ENCODE measurements around the gene ADTRP.

The ADTRP gene

DNA sequence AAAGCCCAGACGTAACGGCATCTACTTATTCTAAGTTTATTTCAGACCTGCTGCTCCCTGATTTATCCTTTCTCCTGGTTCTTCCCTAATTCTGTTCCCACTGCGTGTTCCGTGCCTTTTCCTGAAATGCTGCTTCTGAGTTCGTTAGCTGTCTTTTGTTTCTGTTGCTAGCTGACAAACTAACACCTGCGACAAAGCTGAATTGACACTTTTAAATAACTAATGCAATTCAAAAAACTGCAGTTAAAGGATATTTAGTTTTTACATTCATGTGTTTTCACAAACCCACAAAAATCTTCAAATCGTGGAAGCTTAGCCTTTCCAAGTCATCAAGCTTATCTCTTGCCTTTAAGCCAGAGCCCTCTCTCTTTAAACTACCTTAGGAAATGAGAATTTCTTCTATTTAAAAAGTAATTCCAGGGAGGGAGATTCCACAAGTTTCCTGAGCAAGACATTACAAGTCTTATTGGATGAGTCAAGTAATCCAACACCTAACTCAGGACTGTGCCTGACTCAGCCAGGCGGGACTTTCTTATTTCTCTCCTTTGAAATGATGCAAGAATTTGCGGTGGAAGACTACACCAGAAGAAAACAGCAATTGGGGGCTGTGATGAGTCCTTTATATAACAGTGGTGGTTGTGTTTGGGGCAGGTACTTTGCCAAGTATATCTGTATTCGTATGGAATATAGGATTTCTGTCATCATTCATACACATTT is 6.3 kb downstream of the ADTRP start:
- DNase-seq: no peak

DNA sequence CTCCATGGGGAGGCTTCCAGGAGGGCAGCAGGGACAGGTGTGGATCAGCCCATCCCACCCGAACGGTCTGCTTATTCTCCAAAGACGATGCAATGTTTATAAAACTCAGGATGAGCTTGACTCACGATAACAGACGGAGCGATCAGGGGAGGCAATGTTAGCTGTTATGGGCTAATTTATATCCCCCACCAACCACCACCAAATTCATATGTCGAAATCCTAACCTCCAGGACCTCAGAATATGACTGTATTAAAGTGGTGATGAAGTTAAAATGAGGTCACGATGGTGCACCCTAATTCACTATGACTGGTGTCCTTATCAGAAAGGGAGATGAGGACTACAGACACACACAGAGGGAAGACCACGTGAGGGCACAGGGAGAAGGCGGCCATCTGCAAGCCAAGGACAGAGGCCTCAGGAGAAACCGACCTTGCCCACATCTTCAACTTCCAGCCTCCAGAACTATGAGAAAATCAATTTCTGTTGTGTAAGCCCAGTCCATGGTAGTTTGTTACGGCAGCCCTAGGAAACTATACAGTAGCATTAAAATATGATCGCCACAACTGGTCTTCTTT is 7.0 kb downstream of the ADTRP start:
- no peak for DNase-seq

DNA sequence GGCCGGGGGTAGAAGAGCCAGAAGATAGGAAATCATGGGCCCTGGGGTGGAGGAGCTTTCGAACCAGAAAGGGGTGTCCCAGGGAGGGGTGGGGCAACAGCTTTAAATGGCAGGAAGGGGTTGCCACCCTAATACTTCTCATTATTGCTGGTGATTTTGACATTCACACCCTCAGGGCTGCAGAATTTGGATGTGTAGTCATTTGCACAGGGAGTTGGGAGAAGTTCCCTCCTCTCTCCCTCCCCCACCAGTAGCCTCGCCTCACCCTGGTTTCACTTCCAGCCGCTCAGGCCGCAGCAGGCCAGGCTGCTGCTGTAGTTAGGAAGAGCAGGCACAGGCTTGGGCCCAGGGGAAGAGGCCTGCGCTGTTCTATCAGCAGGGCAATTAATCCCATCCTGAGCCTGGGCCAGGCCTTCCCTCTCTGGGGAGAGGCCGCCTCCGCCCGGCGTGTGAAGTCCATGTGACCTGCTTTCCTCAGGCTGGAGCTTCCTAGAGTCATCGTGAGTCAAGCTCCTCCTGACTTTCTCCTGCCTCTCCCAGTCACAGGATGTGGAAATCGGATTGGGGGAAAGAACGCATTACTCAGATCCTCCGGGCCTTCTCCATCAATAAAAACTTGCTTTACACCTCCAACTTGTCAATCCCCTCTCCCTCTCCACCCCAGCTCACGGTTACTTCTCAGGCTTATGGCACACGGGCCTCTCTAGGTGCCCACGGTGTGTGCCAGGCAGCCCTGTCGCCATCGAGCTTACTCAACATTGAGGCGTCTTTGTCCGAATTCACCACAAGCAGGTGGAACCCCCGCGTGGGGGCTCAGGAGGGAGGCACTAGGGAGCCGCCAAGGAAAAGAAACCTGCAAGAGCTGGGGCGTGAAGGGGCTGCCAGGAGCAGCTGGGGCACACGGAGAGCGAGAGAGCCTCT is 7.8 kb downstream of the ADTRP start:
- no peak for DNase-seq

DNA sequence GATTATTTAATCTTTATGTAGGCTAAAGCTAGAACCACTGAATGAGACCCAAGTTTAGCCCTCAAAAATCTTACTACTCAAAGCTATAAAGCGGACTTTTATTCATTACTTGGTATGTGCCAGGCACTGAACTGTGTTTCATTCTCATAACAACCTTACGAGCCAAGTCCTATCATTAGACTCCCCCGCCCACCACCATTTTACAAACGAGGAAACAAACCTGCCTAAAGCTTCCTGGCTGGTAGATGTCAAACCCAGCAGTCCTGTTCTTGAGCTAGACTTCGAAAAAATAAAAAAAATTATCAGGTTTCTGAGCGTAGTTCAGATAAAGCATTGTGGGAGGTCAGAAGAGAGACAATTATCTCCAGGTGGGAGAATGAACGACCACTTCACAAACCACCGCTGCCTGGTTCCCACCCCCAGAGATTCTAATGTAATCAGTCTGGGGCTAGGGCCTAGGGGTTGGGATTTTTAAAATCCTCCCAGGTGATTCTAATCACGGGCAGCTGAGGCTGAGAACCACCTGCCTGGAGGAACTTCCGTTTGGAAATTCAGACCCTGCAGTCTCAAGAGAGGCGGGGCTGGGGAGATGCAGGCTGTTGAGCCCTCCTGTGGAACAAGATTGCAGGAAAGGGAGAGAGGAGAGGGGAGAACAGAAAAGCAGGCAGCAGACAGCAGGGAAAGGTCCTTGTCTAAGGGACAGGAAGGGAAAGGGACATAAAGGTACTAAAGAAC is 8.6 kb downstream of the ADTRP start:
- no peak for DNase-seq

DNA sequence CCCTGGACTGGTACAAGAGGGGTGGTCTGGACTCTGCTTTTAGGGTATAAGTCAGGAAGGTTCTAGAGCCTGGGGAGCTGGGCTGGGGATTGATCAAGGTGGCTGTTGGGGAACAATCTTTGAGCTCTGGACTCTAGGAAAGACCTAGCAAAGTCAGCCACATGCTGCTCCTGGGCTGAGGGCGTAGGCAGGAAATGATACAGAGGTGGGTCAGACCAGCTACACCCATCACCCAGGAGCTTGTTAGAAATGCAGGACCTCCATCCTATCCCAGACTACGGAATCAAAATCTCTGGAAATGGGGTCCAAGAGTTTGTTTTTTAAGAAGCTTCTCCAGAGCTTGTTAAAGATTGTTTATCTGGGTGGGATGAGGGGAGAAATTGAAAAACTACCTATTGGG is 9.4 kb downstream of the ADTRP start:
- DNase-seq: no peak

DNA sequence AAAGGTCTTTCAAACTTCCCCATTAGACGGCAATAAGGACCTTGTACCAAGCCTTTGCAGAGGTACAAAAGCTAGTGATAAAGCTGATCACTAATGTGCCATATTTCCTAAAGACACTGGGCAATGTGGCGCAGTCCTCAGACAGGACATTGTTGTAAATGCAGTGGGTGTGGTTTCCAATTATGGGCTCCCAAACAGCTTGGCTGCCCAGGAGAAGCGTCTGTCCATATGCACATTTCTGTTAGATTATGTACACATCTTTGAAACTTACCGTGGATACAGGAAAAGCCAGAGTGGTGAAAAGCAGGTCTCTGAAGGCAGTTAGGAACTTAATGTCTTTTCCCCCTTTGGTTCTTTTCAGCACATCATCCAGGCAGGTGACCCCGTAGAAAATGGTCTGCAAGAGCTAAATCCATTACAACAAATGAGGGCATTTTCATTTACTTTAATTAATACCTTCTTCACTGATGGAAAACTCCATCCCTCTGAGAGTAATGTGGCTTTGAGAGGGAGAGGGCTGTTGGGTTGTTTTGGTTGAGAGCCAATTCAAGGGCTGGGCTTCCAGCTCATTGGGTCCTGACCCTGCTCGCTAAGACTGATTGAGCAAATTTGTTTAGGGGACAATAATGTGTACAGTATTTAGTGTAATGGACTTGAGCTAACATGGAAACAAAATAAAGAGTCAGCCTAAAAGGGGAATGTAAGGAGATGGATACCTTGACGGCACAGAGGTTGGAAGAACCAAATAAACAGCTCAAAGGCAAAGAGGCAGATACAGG is 10.4 kb downstream of the ADTRP start:
- DNase-seq: no peak

DNA sequence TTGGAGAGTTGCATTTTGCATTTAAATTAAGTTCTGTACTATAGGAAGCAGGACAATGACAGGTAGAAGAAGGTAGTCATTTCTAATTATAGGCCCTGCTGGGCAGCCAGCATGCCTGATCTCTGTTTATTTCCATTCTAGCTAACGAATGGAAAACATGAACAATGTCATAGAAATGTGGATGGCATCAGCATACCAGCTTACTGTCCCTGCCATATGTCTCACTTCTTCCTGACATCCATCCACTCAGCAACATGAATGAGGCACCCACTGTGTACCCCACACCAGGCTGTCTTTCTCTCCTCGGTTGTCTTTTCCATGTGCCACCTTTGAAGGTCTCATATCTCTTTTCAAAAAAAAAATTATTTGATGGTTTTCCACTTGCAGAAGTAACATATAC is 11.1 kb downstream of the ADTRP start:
- no peak for DNase-seq

DNA sequence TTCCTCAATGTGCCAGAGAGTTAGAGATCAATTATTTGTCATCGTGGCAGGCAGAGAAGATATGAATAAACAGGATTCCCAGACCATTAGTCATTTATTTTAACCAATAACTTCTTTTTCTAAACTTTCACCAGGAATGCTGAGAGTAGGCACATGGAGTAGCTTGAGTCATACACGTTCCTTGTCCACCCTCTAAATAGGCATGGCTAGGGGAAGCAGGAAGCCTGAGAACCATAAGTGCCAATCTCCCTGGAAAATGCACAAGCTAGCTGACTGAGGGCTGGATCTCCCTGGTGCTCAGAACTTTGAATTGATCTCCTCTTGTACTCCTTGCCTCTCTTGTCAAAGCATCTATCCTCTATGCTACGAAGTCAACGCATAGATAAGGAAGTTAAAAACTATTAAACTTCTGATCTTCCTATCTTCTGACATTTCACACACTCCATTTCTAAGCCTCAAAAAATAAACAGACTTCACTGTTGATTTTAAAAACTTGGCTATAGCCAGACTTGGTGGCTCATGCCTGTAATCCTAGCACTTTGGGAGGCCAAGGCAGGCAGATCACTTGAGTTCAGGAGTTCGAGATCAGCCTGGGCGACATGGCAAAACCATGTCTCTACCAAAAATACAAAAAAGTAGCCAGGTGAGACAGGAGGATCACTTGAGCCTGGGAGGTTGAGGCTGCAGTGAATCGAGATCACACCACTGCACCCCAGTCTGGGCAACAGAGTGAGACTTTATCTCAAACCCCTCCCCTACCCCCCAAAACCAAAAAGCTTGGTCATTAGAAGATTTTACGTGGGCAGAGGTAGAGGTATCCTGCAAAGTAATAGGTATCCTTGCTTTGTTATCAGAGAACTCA is 11.8 kb downstream of the ADTRP start:
- DNase-seq: no peak

DNA sequence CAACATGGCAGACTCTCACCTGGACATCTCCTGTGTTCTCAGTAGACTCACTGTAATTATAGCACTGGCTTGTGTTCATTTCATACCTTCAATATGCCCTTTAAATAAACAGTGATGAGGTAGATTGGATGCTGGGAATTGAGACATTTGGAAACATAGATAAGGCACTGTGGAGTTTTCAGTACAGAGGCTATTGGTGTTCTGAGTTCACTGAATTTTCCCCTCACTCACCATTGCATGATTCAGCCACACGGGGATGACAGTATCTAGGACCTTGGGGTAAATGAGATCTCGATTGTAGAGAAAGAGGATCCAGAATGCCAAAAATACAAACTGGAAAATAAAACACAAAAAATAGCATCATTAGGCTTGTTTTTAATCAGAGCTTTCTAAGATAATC is 12.6 kb downstream of the ADTRP start:
- no peak for DNase-seq

DNA sequence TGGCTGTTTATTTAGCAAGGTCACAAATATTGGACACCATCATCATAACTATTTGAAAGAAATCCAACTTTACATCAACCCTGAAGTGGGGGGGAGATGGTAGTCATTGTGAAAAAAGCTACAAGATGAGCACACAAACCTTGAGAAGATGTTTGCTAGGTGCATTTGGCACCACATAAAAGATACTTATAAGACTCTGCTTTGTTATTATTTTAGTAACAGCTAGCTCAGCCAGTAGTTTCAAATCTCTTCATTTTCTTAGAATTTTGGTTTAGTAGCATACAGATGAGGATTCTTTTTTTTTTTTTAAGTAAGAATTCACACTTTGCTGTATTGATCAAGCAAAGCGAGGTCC is 14.4 kb downstream of the ADTRP start:
- no peak for DNase-seq

DNA sequence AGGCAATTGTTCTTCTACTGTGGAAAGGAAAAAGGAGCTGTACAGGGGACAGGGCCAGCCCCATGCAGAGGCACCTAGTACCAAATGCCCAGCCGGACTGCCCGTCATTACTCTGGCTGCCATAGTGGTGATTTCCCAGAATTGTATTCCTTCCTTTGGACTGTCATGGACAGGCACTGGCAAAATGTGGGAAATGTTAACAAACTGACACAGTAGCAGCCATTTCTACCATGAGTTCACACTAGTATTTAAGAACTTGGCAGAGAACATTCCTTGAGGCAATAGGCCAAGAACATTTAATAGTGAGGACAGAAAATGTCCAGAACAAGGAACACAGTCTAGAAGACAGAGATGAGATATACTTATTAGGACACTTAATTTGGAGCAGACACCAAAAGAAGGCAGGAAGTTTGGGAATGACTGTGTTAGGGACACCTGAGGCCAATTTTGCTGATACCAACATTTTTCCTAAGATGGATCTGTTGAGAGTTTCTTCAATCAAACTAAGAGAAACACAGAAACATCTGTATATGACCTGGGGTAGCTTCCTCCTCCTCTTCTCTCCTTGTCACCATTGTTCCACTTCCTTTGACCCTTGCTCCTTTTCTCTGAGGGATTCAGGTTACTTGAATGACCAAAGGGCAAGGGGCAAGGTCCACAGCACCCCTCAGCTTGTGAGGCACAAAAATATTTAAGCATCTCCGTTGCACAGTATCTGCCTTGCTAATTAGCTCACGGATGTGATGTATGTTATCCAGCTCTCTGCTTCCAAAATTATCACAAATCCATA is 14.9 kb downstream of the ADTRP start:
- no peak for DNase-seq

DNA sequence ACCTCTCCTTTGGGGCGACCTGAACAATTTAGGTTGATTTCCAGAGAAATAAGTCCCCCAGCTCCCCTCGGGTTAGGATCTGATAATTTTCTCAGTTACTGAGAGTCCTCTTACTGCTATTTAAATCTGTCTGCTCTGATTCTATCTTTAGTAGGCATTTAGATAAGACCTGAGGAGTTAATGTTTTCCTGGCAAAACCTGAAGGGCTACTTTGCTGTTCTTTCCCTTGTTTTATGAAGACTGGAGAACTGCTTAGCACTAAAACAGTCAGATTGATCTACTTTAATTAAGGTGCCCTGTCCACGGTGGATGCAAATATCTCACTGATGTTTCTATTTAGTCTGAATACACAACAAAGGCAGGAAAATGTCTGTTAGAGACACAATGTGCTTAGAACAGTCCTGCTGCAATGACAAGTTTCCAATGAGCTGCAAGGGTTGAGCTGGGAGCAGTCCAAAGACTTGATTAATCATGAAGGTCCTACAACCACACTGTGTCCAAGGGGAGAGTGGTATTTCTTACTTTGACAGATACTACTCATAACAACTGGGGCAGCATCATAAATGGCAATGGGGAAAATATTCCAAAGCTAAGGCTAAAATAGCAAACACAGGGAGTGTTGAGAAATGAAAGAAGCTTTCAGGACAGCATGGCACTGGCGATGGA is 15.7 kb downstream of the ADTRP start:
- no peak for DNase-seq

DNA sequence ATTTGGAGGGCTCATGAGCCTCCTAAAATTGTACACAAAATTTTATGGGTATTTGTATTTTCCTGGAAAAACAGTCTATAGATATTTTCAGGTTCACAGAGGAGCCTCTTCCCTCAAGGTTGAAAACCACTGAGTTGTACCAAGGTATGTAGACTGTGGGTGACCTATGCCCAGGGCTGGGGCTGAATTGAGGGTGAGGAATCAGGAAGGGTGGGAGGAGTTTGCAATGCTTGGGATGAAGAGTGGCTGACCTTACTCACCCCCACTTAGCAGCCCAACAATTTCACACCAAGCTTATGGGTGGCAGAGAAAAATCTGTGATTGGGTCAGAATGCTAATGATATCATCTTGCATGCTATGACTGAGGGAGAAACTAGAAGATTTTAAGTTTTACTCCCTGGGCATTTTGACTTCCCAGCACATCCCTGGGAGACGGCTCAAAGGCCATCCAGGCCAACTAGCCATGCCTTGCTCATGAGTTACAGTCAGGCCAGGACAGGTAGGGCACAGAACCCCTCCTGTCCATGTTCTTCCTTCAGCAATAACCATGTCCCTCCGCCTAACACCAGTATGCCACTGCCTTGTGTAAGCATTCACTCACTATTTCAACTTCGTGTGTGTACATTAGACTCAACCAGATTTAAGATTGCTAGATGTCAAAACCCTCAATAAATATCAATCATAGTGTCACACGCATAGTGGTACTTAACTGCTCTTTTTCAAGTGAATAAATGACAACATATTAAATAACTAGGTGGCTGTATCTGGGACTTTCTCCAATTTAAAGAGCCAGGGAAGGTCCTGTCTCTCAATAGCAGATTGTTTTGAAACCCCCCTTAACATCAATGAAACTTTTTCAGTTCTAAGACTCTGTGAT is 16.6 kb downstream of the ADTRP start:
- DNase-seq: no peak

DNA sequence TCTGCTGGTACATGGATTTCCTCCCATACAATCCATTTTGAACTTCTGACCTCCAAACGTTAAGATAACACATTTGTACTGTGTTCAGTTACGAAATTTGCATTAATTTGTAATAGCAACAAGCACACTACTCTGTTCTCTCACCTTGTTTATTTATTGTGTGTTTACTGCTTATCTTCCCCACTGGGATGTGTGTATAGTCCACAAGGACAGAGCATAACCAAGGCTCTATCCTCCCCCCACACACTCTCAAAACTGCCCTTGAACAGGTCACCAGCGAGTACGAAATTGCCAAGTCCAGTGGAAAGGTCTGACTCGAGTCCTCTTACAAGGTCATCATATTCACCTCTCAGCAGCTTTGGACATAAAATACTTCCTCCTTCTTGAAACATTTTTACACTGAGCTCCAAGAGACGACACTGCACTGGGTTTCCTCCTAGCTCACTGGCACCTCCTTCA is 18.6 kb downstream of the ADTRP start:
- DNase-seq: no peak

DNA sequence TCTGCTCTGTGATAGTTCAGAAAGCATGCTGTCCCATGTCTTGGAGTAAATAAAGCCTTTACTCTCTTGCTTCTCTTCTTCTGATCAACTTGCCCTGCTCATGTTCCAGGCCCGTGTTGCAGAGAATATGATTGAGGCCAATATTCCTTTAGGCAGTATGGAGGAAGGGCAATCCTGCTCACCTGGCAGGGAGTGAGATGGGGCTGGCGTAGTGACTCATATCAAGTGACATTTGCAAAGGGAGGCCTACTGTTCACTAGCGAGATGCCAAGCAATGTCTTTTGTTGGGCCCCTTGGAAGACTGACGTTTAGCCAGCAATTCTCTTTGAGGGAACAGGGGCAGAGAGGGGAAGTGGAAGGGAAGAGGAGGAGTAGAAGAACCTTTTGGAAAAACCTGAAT is 19.7 kb downstream of the ADTRP start:
- no peak for DNase-seq

DNA sequence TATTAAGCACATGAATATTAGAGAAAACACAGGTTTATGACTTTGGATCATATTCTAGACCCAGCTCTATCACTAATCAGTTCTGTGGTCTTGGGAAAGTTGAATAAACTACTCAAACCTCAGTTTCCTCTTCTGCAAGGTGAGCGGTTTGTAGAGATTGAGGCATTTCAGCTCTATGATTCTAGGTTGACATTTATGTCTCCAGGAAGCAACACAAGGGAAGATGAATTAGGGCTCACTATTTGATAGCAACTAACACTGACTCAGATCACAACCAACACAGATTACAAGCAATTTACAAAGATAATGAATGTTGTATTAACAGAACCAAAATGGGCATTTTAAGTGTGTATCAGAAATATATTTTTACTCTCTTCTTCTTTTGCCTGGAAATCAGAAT is 21.9 kb downstream of the ADTRP start:
- no peak for DNase-seq

DNA sequence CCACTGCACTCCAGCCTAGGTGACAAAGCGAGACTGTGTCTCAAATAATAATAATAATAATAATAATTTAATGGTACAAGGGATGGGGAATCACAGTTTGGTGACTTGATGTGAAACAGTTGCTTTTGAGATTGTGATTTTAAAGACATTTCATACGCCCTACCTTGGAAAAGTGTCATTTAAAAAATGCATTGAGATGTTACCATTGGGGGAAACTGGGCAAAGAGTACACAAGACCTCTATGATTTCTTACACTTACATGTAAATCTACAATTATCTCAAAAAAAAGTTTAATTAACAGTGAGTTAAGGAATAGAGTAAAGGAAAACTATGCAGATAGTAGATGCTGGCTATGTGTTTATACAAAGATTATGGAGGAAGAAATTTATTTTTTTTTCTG is 22.3 kb downstream of the ADTRP start:
- DNase-seq: no peak

DNA sequence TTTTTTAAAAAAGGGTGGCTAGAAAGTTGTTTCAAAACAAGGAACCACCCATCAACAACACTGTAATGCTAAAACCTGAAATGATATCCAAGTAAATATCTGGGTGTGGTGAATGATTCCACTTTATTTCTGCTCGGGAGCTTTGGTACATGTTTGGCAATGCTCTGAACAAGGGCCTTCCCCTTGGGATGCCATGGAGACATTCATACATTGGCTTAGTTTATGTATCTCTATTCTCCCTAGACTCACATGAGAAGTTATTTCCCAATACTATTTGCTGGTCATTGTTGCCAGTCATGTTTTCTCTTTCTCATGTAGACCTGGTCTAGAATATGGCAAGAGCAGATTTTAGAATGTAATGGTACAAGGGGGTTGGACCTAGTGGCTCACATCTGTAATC is 22.9 kb downstream of the ADTRP start:
- DNase-seq: no peak

All from effector CD8-positive, alpha-beta T cell (primary cell).